HepG2 (cell line): ENCODE measurements around the gene CPT1C. TPM values are rescaled to one million over a fixed set of nuclear protein-coding genes. Genes with fewer than 3 reads are reported as not detected.

Experiments used
- CBX1 ChIP-seq: IDR thresholded peaks from one replicate; pipeline ENCODE4 v1.6.1; 2016; ENCODE audit warnings: antibody characterized with exemption, low read depth
- ELF1 ChIP-seq: sonication (generic); formaldehyde crosslinking; IDR thresholded peaks from 2 replicates; pipeline ENCODE4 v1.4.0; 2020; ENCODE audit warnings: missing genetic modification reagents
- HCFC1 ChIP-seq: fragments of 150-350 bp; IDR thresholded peaks from 2 replicates; pipeline ENCODE4 v1.6.1; 2014; ENCODE audit warnings: low read depth, low read length
- IKZF1 ChIP-seq: fragments of 450-650 bp; IDR thresholded peaks from 2 replicates; pipeline ENCODE4 v1.7.1; 2016
- NFYC ChIP-seq: IDR thresholded peaks from 2 replicates; pipeline ENCODE4 v1.6.1; 2016; ENCODE audit warnings: missing genetic modification reagents, missing compliant biosample characterization
- PATZ1 ChIP-seq: sonication (generic); formaldehyde crosslinking; IDR thresholded peaks from 2 replicates; pipeline ENCODE4 v1.4.0; 2020; ENCODE audit warnings: missing genetic modification reagents
- PHF8 ChIP-seq: sonication (generic); formaldehyde crosslinking; IDR thresholded peaks from 2 replicates; pipeline ENCODE4 v1.5.0; 2020; ENCODE audit warnings: missing genetic modification reagents
- POGK ChIP-seq: sonication (generic); formaldehyde crosslinking; conservative IDR thresholded peaks from 2 replicates; pipeline ENCODE4 v1.8.0; 2022; ENCODE audit warnings: mild to moderate bottlenecking, moderate library complexity, missing genetic modification reagents
- PPARG ChIP-seq: conservative IDR thresholded peaks from 2 replicates; pipeline ENCODE4 v1.6.1; 2016; ENCODE audit warnings: missing biosample characterization, missing genetic modification reagents
- TRIM24 ChIP-seq: sonication (generic); formaldehyde crosslinking; IDR thresholded peaks from 2 replicates; pipeline ENCODE4 v1.8.0; 2022; ENCODE audit warnings: mild to moderate bottlenecking, missing genetic modification reagents
- ZNF160 ChIP-seq: sonication (generic); formaldehyde crosslinking; IDR thresholded peaks from 2 replicates; pipeline ENCODE4 v1.8.0; 2022; ENCODE audit warnings: mild to moderate bottlenecking, inconsistent platforms, missing genetic modification reagents
- ZNF441 ChIP-seq: sonication (generic); formaldehyde crosslinking; IDR thresholded peaks from 2 replicates; pipeline ENCODE4 v1.7.0; 2021; ENCODE audit warnings: missing genetic modification reagents, borderline replicate concordance
- ZNF556 ChIP-seq: sonication (generic); formaldehyde crosslinking; IDR thresholded peaks from 2 replicates; pipeline ENCODE4 v1.4.0; 2020; ENCODE audit warnings: mild to moderate bottlenecking, missing genetic modification reagents, borderline replicate concordance
- ZNF616 ChIP-seq: sonication (generic); formaldehyde crosslinking; IDR thresholded peaks from 2 replicates; pipeline ENCODE4 v1.5.0; 2020; ENCODE audit warnings: low read depth, mild to moderate bottlenecking, missing genetic modification reagents
- ZNF780A ChIP-seq: sonication (generic); formaldehyde crosslinking; IDR thresholded peaks from 2 replicates; pipeline ENCODE4 v1.8.0; 2022; ENCODE audit warnings: mild to moderate bottlenecking, missing genetic modification reagents, moderate library complexity
- polyA plus RNA-seq, 8 experiments: library from polyadenylated mRNA; depleted of rRNA in 3 of 8; stranded (reverse) in 7 of 8; unstranded in 1 of 8; fragments of >200 nt; fragmentation: Illumina TruSeq in 4 of 8; extraction: Trizol in 4 of 8; gene quantifications; 2 replicates each; pipeline versions ENCODE4 v1.2.1 to v1.2.3, GENCODE V29; 2011 to 2016; ENCODE audit warnings: low read depth in 4 of 8, missing spikeins in 1 of 8, mixed read lengths in 1 of 8; ENCODE audit not compliant: insufficient read depth in 1 of 8
- total RNA-seq, 5 experiments: library from RNA; depleted of rRNA; stranded (reverse); fragments of >200 nt; fragmentation: Illumina TruSeq; extraction: Trizol; gene quantifications; 2 replicates each; pipeline ENCODE4 v1.2.3, GENCODE V29; 2016; ENCODE audit warnings: low read depth in 1 of 5
- TF ChIP-seq, protein P1 (sequence below): IDR thresholded peaks from 2 replicates; pipeline ENCODE4 v1.6.1; 2016; ENCODE audit warnings: low read depth
- TF ChIP-seq, protein P2 (sequence below): IDR thresholded peaks from 2 replicates; pipeline ENCODE4 v1.6.1; 2018; ENCODE audit warnings: missing genetic modification reagents, mild to moderate bottlenecking, missing compliant biosample characterization
- TF ChIP-seq, protein P3 (sequence below): sonication (generic); formaldehyde crosslinking; IDR thresholded peaks from 2 replicates; pipeline ENCODE4 v1.5.0; 2020; ENCODE audit warnings: mild to moderate bottlenecking, missing genetic modification reagents
- TF ChIP-seq, protein P4 (sequence below): sonication (generic); formaldehyde crosslinking; IDR thresholded peaks from 2 replicates; pipeline ENCODE4 v1.8.1; 2022; ENCODE audit warnings: mild to moderate bottlenecking, missing genetic modification reagents

Gene CPT1C
- total and polyA plus RNA-seq, 2 of the 13 experiments (the other 11 are each of a cell fraction or from before 2014, with no cell fraction given) = 0.18 TPM; not detected in 1

DNA sequence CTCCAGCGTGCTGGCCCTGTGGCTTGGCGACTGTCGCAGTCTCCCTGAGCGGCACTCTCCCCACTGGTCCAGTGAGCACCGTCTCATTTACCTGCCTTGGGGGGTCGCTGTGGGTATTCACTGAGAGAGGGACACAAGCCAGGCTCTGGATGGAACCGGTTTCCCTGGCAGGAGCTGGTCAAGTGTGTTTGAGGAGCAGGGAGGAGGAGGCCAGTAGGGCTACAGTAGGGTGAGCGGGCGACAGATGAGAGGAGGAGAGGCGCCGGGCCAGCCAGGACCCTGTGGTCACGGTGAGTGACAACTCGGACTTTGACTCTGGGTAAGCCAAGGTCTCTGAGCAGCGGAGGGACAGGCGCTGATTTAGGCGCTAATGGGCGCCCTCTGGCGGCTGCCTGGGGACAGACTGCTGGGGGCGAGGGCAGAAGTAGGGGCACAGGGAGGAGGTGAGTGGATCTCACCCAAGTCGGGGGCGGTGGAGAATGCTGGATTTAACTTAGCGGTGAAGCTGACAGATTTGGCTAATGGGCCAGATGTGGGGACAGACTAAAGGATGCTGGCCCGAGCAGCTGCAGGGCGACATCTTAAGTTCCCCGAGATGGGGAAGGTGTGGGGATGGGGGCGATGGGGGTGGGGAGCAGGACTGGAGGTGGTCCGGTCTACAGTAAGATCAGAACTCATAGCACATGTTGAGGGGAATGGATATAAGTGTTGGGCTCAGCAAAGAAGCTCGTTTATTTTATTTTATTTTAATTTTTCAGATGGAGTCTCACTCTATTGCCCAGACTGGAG lies 18.6 kb upstream of the CPT1C start (continued):
- TF ChIP-seq PHF8 = peak; percentile 66
- no peak for TF ChIP-seq TRIM24 (CRISPR knock-in tag)
- TF ChIP-seq PPARG (CRISPR knock-in tag) = 0 out of 2 replicates have a peak, but pooled peaks have one; percentile 51
- no peak for TF ChIP-seq POGK (CRISPR knock-in tag)
- TF ChIP-seq HCFC1 = no peak; the same call in 1 of the 2 replicates
- TF ChIP-seq ZNF441 = peak; percentile 73
- TF ChIP-seq ZNF160 (CRISPR knock-in tag) = no peak
- TF ChIP-seq ZNF780A (CRISPR knock-in tag) = 0 out of 2 replicates have a peak, but pooled peaks have one; percentile 60
- TF ChIP-seq CBX1 = no peak
- TF ChIP-seq ELF1 = no peak
- TF ChIP-seq, protein P1, sequence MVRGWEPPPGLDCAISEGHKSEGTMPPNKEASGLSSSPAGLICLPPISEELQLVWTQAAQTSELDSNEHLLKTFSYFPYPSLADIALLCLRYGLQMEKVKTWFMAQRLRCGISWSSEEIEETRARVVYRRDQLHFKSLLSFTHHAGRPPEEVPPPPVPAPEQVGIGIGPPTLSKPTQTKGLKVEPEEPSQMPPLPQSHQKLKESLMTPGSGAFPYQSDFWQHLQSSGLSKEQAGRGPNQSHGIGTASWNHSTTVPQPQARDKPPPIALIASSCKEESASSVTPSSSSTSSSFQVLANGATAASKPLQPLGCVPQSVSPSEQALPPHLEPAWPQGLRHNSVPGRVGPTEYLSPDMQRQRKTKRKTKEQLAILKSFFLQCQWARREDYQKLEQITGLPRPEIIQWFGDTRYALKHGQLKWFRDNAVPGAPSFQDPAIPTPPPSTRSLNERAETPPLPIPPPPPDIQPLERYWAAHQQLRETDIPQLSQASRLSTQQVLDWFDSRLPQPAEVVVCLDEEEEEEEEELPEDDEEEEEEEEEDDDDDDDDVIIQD (CRISPR knock-in tag) = 0 out of 2 replicates have a peak, but pooled peaks have one; percentile 54
- TF ChIP-seq, protein P2, sequence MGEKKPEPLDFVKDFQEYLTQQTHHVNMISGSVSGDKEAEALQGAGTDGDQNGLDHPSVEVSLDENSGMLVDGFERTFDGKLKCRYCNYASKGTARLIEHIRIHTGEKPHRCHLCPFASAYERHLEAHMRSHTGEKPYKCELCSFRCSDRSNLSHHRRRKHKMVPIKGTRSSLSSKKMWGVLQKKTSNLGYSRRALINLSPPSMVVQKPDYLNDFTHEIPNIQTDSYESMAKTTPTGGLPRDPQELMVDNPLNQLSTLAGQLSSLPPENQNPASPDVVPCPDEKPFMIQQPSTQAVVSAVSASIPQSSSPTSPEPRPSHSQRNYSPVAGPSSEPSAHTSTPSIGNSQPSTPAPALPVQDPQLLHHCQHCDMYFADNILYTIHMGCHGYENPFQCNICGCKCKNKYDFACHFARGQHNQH (CRISPR knock-in tag) = peak; percentile 87; the same call in 1 of the 2 replicates
- peak; percentile 30; the same call in 1 of the 2 replicates for TF ChIP-seq NFYC
- TF ChIP-seq PATZ1 (CRISPR knock-in tag) = peak; percentile 83
- TF ChIP-seq ZNF556 (CRISPR knock-in tag) = peak; percentile 77
- no peak for TF ChIP-seq ZNF616 (CRISPR knock-in tag)
- no peak for TF ChIP-seq IKZF1
- TF ChIP-seq, protein P3, sequence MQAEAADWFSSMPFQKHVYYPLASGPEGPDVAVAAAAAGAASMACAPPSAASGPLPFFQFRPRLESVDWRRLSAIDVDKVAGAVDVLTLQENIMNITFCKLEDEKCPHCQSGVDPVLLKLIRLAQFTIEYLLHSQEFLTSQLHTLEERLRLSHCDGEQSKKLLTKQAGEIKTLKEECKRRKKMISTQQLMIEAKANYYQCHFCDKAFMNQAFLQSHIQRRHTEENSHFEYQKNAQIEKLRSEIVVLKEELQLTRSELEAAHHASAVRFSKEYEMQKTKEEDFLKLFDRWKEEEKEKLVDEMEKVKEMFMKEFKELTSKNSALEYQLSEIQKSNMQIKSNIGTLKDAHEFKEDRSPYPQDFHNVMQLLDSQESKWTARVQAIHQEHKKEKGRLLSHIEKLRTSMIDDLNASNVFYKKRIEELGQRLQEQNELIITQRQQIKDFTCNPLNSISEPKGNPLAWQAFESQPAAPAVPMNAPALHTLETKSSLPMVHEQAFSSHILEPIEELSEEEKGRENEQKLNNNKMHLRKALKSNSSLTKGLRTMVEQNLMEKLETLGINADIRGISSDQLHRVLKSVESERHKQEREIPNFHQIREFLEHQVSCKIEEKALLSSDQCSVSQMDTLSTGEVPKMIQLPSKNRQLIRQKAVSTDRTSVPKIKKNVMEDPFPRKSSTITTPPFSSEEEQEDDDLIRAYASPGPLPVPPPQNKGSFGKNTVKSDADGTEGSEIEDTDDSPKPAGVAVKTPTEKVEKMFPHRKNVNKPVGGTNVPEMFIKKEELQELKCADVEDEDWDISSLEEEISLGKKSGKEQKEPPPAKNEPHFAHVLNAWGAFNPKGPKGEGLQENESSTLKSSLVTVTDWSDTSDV = no peak
- TF ChIP-seq, protein P4, sequence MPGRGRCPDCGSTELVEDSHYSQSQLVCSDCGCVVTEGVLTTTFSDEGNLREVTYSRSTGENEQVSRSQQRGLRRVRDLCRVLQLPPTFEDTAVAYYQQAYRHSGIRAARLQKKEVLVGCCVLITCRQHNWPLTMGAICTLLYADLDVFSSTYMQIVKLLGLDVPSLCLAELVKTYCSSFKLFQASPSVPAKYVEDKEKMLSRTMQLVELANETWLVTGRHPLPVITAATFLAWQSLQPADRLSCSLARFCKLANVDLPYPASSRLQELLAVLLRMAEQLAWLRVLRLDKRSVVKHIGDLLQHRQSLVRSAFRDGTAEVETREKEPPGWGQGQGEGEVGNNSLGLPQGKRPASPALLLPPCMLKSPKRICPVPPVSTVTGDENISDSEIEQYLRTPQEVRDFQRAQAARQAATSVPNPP (CRISPR knock-in tag) = no peak
